LNCAP (cell line): ENCODE measurements around the gene LMNA.

Experiments
- TF ChIP-seq, protein P1 (sequence below): fragments of 450-650 bp; IDR thresholded peaks from 2 replicates; pipeline ENCODE4 v1.5.1; 2017; ENCODE audit warnings: mild to moderate bottlenecking

LMNA gene

DNA sequence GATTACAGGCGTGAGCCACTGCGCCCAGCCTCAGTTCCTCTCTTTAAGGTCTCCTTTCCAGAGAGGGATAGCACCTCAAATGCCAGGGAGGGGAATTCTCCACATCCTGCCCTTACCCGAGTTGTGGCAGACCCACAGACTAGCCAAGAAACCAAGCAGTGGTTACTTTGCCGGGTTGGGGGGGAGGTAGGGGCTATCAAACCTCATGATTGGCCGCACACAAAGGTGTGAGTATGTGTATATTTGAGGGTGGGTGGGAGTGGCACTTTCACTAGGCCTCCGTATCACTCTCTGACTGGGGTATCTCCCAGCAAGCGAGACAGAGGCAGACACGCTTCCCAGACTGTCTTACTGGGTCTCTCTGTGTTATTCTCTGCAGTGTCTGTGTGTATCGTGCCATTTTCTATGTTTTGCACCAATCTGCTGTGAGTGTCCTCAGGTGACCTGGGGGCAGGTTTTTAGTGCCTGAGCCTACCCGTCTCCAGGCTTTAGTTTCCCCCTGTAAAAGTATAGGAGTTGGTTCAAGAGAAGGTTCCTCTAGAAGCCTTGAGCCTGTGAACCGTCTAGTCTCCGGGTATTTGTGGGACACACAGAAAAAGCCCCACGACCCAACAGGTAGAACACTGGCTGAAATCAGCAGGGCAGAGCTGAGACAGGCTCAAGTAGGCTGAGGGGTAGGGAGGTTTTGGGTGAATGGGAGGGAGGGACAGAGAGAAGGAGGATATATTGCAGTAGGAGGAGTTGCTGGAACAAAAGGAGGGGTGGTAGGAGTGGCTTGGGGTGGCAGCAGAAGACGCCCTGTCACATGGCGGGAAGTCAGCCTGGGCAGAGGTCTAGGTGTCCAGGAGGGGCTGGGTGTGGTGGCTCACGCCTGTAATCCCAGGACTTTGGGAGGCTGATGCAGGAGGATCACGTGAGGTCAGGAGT is 10.3 kb downstream of the LMNA start:
- TF ChIP-seq, protein P1, sequence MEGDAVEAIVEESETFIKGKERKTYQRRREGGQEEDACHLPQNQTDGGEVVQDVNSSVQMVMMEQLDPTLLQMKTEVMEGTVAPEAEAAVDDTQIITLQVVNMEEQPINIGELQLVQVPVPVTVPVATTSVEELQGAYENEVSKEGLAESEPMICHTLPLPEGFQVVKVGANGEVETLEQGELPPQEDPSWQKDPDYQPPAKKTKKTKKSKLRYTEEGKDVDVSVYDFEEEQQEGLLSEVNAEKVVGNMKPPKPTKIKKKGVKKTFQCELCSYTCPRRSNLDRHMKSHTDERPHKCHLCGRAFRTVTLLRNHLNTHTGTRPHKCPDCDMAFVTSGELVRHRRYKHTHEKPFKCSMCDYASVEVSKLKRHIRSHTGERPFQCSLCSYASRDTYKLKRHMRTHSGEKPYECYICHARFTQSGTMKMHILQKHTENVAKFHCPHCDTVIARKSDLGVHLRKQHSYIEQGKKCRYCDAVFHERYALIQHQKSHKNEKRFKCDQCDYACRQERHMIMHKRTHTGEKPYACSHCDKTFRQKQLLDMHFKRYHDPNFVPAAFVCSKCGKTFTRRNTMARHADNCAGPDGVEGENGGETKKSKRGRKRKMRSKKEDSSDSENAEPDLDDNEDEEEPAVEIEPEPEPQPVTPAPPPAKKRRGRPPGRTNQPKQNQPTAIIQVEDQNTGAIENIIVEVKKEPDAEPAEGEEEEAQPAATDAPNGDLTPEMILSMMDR: no peak

DNA sequence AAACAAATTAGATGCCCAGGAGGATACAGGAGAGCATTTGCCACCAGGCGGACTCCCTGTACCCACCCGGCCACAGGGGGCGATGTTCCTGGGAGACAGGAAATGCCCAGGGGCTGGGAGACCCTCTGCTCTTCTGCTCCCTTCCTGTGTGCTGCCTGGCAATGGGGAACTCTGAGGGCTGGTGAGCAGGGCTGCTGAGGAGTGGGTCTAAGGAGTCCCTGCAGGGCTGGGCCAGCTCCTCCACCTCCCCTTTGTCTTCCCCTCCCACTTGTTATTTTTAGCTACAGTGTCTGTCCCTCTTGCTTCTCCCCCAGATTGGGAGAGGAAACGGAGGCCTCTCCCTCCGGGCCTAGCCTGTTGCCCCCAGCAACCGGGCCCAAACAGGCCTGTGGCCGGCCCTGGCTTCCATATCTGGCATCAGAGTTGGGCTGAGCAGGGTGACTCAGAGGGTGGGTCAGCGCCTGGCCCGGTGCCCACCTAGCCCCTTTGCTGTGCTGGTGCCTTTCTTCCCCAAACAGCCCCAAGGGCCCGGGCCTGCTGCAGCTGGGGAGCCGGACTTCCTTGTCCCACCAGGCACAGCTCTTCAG is 11.6 kb downstream of the LMNA start:
- TF ChIP-seq, protein P1: peak; percentile 26; the same call in 1 of the 2 replicates

DNA sequence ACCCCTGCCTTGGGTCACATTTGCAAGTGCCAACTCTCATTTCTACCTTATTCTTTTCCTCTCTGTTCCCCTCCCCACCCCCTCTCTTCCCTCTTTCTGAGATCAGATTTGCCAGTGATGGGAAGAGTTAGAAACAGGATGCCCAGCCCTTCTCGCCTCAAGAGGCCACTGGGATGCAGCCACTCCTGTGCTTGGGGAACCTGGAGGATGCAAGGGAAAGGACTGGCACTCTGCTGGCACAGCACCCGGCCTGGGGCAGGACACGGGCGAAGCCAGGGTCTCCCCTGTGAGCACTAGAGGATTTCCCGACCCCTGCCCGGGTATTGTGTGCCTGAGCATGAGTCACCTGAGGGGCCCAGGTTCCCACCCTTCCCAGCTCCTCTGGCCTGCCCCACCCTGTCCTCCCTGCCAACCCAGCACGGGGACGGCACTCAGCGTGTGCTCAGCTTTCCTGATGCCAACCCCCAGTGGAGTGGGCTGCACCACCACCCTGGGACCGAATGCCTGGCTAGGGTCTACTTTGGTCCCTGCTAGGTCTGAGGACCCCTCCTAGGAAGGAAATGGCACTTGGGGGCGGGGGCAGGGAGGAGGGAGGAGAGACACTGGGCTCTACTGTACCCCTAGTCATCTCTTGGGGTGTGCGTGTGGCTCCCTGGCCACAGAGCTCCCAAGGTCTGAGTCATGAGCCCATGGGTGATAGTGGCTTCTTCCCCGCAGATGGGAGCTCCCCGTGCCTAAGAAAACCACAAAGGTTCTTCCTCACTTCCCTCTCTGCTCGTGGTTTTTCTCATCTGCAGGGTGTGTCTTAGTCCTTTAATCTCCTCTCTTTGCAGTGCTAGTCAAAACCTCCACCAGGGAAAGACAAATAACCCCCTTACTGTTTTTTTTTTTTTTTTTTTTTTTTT is 12.4 kb downstream of the LMNA start:
- TF ChIP-seq, protein P1: no peak

DNA sequence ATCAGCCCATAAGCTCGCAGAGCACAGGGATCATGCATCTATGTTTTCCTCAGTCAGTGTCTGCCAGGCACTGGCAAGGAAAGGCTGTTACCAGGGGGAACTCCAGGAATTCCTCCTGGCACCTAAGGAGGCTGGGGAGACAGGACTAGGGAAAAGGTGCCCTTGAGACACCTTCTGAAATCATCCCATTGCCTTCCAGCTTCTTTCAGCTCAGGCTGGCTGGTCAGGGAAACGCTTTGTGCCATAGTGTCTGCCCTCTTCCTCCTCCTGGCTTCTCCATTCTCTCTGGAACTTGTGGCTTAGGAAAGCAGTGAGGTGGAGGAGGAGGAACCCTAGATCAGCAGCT is 13.8 kb downstream of the LMNA start:
- TF ChIP-seq, protein P1: no peak

DNA sequence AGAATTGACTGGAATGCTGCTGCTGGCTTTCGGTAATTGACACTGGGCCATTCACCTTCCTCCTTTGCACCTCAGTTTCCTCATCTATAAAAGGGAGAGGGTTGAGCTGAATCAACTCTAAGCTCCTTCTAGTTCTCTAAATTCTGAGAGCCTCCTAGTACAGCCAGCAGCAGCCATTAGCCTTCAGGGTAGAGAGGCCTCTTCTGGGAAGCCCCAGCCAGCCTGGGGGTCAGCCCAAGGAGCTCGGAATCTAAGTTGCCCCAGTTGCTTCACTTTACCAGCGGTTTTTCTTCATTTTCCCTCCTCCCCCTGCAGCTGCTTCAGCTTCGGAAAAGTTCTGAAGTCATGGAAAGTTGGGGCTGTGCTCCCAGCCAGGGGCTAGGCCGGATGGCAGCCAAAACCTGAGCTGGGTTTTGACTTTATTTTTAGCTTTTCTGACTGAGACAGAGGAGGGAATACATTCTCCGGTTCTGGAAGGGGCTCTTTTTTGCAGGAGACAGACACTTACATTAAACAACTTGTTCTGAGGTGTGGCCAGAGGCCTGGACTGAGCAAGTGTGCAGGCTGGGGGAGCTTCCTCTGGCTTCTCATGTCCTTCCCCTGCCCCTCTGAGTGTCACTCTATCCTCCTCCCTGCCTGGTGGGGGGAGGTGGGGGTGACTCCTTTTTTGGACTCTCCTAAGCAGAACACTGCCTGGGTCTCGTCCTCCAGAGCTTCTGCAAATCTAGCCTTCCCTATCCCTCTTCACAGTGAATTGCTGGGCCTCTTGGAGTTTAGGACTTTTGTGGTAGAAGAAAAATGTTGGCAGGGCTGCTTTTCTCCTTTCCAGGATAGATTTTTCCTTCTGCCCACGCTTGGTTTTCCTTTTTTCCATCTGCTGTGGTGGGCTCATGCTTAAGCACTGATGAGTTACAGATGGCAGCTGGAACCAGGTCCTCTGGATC is 14.4 kb downstream of the LMNA start:
- TF ChIP-seq, protein P1: no peak

DNA sequence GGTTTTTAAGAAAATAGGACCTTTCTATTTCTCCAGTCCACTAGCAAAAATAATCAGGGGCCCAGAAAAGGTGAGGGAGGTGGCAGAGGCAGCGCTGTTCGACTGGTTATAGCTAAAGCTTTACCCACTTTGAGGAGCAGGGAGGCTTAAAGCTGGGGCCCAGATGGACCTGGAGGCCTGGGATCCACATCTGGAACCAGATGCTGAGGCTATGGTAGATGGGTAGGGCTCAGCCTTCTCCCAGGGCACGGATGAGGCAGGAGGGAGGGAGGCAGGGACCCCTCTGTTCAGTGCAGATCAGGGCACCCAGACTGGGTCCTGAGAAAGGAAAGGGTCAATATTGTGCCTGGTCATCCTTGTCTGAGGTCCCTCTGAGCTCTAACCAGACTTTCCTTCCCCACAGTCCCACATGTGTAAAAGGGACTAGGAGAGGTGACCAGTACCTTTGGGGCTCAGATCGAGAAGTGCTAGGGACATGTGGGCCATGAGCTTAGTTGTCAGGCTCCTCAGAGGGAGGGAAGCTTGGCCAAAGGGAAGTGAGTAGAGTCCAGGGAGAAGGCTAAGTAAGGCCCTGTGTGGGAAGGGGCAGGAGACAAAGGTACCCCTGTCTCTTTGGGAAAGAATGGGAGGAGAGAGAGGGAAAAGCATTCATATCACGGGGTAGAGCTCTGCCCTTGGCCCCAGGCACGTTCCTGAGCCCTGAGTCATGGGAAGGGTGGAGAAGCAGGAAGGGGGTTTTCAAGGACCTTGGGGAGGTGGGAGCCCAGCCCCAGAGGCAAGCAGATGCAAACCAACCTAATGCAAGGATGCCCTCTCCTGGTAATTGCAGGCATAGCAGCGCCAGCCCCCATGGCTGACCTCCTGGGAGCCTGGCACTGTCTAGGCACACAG is 15.4 kb downstream of the LMNA start:
- TF ChIP-seq, protein P1: peak; percentile 99
